SK-MEL-5 (cell line): Measurements from ENCODE around the gene TIMD4. TPM values are rescaled to one million over a fixed set of nuclear protein-coding genes. Genes with fewer than 3 reads are reported as not detected.
"Not testable (repeated sequence)": the region's sequence is repeated elsewhere in the genome, so short reads cannot be mapped to it uniquely, and the experiment has no call there.

Experiments
- DNase-seq: peaks from one replicate; pipeline ENCODE4 v3.0.0-alpha.2; 2016; ENCODE audit warnings: low read depth, low spot score
- in situ Hi-C: cut with HindIII; loops from 2 replicates; pipeline ENCODE4 v1.10.0; 2016; ENCODE audit warnings: low sequenced_read_pairs, high pct_unique_total_duplicates, low pct_unique_long_range_greater_than_20kb
- total RNA-seq: library from RNA; depleted of rRNA; stranded (reverse); fragments of >200 nt; shearing (Covaris generic); gene quantifications from 2 replicates; pipeline ENCODE4 v1.2.3, GENCODE V29; 2014

The TIMD4 gene
- total RNA-seq, 1 experiment from 2014 or later: not detected

DNA sequence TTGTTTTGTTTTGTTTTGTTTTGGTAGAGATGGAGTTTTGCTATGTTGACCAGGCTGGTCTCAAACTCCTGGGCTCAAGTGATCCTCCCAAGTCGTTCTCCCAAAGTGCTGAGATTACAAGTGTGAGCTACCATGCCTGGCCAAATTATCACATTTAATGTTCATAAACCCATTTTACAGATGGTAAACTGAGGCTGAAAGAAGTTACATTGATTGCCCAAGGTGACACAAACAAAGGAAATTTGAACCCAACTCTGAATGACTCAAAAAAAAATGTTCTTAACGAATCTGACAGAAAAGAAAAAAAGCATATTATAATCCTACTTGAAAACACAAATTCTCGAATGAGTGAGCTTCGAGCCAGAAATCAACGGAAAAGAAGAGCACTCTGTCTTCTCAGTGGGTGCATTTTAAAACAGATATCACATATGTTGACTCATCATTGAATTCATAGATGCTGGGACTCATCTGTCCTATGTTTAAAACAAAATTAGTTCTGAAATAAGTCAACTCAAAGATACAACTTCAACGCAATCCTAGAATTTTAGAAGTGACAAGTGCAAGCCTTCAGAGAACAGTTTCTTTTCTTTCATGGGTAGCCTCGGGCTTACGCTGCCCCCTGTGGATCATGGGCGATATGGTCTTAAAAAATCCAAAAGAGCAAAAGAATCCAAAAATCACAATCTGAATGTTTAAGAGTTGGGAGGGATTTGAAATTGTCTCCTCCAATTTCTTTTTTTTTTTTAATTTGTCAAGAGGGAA, 28.4 kb downstream of the TIMD4 start:
- peak; percentile 39 for DNase-seq
- in situ Hi-C loops: no loop called here

GRCh38 chr5:156929366-156929948, 33.6 kb downstream of the TIMD4 start:
- in situ Hi-C loops: no loop called here
- no peak for DNase-seq

GRCh38 chr5:156927545-156927944, 35.5 kb downstream of the TIMD4 start:
- DNase-seq: no peak
- in situ Hi-C loops: no loop called here

- in situ Hi-C loops, DNase-seq: not testable (repeated sequence)
Measured at GRCh38 chr5:156925767-156926166, 37.3 kb downstream of the TIMD4 start.

DNA sequence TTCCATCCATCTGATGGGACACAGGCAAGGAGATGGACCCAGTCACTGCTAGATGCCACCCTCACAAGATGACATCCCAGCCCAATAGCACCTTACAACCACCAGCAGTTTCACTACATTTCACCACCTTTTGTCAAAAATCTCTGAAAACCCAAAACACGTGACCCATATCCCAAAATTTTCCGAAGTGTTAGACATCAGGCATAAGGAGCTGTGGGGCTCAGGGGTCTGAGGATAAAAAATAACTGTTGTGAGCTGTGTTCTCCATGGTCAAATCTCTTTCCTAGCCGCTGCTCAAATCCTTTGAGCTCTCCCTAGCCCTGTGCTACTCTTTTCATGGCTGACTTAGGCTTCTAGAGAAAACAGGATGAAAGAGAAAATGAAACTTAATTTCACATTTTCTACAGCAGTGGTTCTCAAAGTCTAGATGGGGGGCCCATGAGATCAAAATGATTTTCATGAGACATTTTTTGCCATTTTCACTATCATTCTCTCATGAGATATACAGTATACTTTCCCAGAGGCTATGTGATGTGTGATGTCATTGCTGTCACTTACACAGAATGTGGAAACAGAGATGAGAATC, 40.7 kb downstream of the TIMD4 start:
- in situ Hi-C loops: no loop called here
- no peak for DNase-seq

GRCh38 chr5:156920861-156921431, 42.1 kb downstream of the TIMD4 start:
- no peak for DNase-seq
- in situ Hi-C loops: no loop called here

- in situ Hi-C loops: no loop called here
- no peak for DNase-seq
Measured at GRCh38 chr5:156920042-156920860, 42.8 kb downstream of the TIMD4 start.

DNA sequence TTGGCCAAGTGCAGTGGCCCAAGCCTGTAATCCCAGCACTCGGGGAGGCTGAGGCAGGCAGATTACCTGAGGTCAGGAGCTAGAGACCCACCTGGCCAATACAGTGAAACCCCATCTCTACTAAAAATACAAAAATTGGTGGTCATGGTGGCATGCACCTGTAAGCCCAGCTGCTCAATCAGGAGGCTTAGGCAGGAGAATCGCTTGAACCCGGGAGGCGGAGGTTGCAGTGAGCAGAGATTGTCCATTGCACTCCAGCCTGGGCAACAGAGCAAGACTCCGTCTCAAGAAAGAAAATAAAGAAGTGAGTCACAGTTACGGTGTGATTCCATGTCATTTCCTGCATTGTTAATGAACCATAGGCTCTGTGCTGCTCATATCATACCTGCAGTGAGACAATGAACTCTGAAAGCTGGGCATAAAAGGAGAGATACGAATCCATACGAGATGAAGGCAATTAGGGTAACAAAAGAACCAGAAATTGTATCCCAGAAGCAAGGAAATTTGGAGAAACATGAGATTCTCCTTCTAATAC, 44.6 kb downstream of the TIMD4 start:
- DNase-seq: no peak
- in situ Hi-C loops: no loop called here

DNA sequence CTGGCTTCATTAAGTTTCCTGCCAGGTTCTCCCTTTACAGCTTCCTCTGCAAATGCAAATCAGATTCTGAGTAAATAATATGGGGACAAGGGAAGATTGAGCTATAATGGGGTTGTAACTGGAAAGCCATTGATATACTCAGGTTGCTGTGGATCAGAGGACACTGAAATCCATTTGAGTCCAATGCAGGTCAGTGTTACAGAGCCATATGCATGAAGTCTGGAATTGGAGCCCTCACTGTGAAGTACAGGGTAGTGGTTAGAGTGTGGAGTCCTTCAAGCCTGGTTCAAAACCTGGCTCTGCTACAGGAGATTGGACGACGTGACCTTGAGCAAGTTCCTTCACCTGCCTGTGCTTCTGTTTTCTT, 48.7 kb downstream of the TIMD4 start:
- DNase-seq: no peak
- in situ Hi-C loops: no loop called here

DNA sequence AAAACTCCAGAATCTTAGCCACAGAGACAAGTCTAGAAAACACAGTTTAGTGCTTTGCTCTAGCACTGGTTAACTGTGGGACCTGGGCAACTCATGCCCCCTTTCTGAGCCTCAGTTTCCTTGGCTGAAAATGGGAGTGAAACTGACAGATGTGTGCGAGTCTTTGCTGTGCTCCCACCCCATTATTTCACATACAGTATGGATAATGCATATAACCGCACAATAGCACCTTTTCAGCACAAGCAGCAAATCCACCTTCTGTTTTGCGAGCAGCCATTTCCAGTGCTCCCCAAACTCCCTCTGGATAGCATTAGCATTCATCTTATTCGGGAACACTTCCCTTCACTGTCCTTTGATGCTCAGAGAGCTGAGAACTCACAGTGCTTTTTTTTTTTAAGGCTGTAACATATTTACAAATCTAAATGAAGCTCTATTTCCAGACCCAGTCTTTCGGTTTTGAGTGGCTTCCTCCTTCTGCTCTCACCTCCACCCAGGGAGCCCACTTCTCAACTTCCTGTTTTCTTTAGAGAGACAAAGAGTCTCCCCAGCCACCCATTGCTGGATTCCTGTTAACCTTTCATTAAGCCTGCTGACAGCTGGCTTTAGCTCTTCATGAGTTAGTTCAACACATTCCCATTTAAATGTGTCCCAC, 49.2 kb downstream of the TIMD4 start:
- DNase-seq: no peak

GRCh38 chr5:156913355-156913718, 49.7 kb downstream of the TIMD4 start:
- in situ Hi-C loops: no loop called here
- DNase-seq: no peak

More for the DNA sequence above, 49.2 kb downstream of the TIMD4 start:
- in situ Hi-C loops: no loop called here

DNA sequence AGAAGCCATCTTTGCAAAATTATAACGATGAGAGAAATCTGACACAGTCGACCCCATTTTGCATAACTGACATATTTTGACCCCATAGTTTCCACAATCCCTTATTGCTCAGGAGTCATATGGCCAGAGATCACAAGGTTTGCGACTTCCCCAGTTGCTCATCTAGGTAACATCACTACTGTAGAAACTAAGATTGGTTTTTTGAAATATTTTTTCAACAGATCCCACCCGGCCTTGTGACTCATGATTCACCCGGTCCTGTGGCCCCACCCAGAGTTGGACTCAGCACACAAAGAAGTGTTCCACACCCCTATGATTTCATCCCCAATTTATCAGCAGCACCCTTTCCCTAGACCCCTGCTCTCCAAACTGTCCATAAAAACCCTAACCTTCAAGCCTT, 50.2 kb downstream of the TIMD4 start:
- no peak for DNase-seq
- in situ Hi-C loops: no loop called here

DNA sequence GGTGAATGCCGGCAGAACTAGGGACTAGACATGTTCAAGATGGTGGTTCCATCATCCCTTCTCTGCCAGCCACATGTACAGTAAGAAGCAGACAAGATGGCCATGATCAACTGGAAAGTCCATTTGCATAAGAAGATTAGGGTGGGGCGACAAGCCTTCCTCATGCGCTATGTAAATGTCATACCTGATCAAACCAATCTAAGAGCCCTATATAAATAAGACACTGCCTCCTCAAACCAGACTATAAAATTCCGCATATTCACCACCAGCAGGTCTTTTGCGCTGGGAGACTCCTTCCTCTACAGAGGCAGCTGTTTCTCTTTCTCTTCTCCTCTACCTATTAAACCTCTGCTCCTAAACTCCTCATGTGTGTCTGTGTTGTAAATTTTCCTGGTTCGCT, 53.8 kb downstream of the TIMD4 start:
- in situ Hi-C loops: no loop called here

DNA sequence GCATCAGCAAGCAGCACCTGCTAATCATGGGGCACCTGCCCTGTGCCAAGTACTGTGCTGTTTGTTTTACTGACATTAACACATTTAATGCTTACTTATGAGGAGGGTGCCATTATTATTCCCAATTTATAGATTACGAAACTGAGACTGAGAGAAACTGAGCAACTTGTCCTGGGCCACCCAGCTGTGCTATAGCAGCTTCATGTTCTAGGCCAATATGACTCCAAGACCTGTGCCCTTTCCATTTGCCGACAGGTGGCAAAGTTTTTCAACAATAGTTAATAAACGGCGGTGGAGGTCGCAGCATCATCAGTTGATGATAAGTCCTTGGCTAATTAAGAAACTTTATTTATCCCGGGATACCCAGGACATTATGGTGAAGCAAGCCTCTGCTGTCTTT, 55.4 kb downstream of the TIMD4 start:
- in situ Hi-C loops: no loop called here
- DNase-seq: no peak

More for the DNA sequence above, 53.8 kb downstream of the TIMD4 start:
- DNase-seq: no peak

GRCh38 chr5:156906807-156907206, 56.2 kb downstream of the TIMD4 start:
- in situ Hi-C loops: no loop called here
- DNase-seq: no peak

DNA sequence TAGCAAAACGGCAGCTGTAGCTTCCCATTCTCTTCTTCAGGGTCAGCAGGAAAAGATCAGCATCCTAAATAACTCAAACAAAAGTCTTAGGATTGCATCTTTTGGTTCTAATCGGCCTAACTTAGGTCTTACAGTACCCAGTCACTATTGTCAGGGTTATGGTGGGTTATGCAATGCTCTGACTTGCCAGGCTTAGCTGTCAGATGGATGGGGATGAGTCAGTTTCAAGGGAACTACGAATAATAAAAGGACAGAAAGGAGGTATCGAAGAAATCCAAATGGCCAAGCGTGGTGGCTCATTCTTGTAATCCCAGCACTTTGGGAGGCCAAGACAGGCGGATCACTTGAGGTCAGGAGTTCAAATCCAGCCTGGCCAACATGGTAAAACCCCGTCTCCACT, 66.5 kb downstream of the TIMD4 start:
- no peak for DNase-seq
- in situ Hi-C loops: no loop called here

DNA sequence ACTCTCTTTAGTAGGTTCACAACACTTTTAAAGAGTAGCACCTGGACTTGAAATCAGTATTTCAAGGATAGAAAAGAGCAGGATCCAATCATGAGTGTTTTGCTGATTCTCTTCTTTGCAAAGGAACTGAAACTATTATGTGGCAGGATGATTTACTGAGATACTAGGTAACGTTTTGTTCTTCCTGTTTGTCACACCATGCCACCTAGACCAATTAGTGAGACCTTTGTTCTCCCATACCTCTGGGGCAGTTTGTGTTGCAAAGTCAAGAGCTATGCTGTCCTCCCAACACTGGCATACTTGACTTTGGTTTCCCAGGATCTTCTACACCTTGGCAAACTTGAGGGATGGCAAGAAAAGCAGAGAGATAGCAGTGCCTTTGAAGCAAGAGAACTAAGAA, 69.5 kb downstream of the TIMD4 start:
- no peak for DNase-seq
- in situ Hi-C loops: no loop called here
